K562 (cell line): ENCODE measurements around the gene UGT8. TPM values are rescaled to one million over a fixed set of nuclear protein-coding genes. Genes with fewer than 3 reads are reported as not detected.

Experiments used
- ATF1 ChIP-seq, 2 experiments: fragments of 450-650 bp in 1 of 2; IDR thresholded peaks; 2 replicates each; pipeline ENCODE4 v1.6.1; 2016; ENCODE audit warnings: missing compliant biosample characterization in 1 of 2, missing genetic modification characterization in 1 of 2
- BHLHE40 ChIP-seq: IDR thresholded peaks from 2 replicates; pipeline ENCODE4 v1.6.1; 2011; ENCODE audit warnings: low read length, improper control_type of control experiment
- CTBP1 ChIP-seq: fragments of 450-650 bp; IDR thresholded peaks from 2 replicates; pipeline ENCODE4 v1.6.1; 2016; ENCODE audit warnings: borderline replicate concordance
- E2F6 ChIP-seq, 2 experiments: IDR thresholded peaks; 2 replicates each; pipeline ENCODE4 v1.6.1; 2011; ENCODE audit warnings: borderline replicate concordance in 1 of 2, control low read depth in 1 of 2, low read depth in 1 of 2, low read length in 1 of 2, mild to moderate bottlenecking in 1 of 2, mixed read lengths in 1 of 2, moderate library complexity in 1 of 2; ENCODE audit not compliant: insufficient read depth in 1 of 2, insufficient read length in 1 of 2, poor library complexity in 1 of 2, severe bottlenecking in 1 of 2; ENCODE audit errors: extremely low read depth in 1 of 2
- MAFG ChIP-seq: fragments of 450-650 bp; conservative IDR thresholded peaks from 2 replicates; pipeline ENCODE4 v1.6.1; 2016; ENCODE audit warnings: missing genetic modification characterization, missing compliant biosample characterization
- MAZ ChIP-seq, 2 experiments: fragments of 450-650 bp in 1 of 2; sonication (generic) in 1 of 2; formaldehyde crosslinking; IDR thresholded peaks in 1 of 2; conservative IDR thresholded peaks in 1 of 2; 2 replicates each; pipeline versions ENCODE4 v1.4.0 to v1.5.0; 2020; ENCODE audit warnings: mild to moderate bottlenecking in 1 of 2, missing genetic modification reagents in 1 of 2
- NRF1 ChIP-seq, 2 experiments: fragments of 450-650 bp; IDR thresholded peaks in 1 of 2; conservative IDR thresholded peaks in 1 of 2; 2 replicates each; pipeline ENCODE4 v1.6.1; 2014; ENCODE audit warnings: mild to moderate bottlenecking in 2 of 2
- POLR2A ChIP-seq: fragments of 450-650 bp; conservative IDR thresholded peaks from 2 replicates; pipeline ENCODE4 v1.6.1; 2016
- POLR2G ChIP-seq: fragments of 200-400 bp; formaldehyde crosslinking; IDR thresholded peaks from 2 replicates; pipeline ENCODE4 v1.6.1; 2017; ENCODE audit warnings: low read depth, mild to moderate bottlenecking, antibody characterized with exemption, low read length, moderate library complexity
- RBFOX2 ChIP-seq: fragments of 200-400 bp; formaldehyde crosslinking; IDR thresholded peaks from 2 replicates; pipeline ENCODE4 v1.6.1; 2017; ENCODE audit warnings: low read depth, mild to moderate bottlenecking, low read length, moderate library complexity
- TAF9B ChIP-seq: fragments of 450-650 bp; IDR thresholded peaks from 2 replicates; pipeline ENCODE4 v1.6.1; 2018; ENCODE audit warnings: mild to moderate bottlenecking; ENCODE audit not compliant: partially characterized antibody
- USF1 ChIP-seq: sonication (generic); formaldehyde crosslinking; IDR thresholded peaks from 2 replicates; pipeline ENCODE4 v1.9.0; 2022; ENCODE audit warnings: mild to moderate bottlenecking, missing genetic modification reagents
- ZBTB5 ChIP-seq: fragments of 450-650 bp; IDR thresholded peaks from 2 replicates; pipeline ENCODE4 v1.6.1; 2017; ENCODE audit warnings: antibody characterized with exemption
- polyA plus RNA-seq, 8 experiments: library from polyadenylated mRNA; depleted of rRNA in 4 of 8; stranded (reverse) in 5 of 8; unstranded in 3 of 8; fragments of >200 nt; fragmentation: Nextera tagmentation in 2 of 8; fragmentation: Illumina TruSeq in 1 of 8; extraction: Ambion mirVana in 2 of 8; extraction: Trizol in 1 of 8; gene quantifications; 2 replicates each; pipeline versions ENCODE4 v1.2.1 to v1.2.3, GENCODE V29; 2011 to 2014; ENCODE audit warnings: inconsistent platforms in 1 of 8, missing spikeins in 1 of 8
- total RNA-seq, 7 experiments: library from RNA; depleted of rRNA in 6 of 7; stranded (reverse); fragments of >200 nt in 6 of 7; fragmentation: Illumina TruSeq in 2 of 7; extraction: Trizol in 2 of 7; gene quantifications; 2 replicates each; pipeline versions ENCODE4 v1.2.1 to v1.2.3, GENCODE V29; 2011 to 2021; ENCODE audit warnings: low replicate concordance in 1 of 7
- TF ChIP-seq, protein P1 (sequence below), 2 experiments: fragments of 450-650 bp; conservative IDR thresholded peaks; 2 replicates each; pipeline ENCODE4 v1.6.1; 2017; ENCODE audit warnings: mild to moderate bottlenecking in 2 of 2, moderate library complexity in 2 of 2

The UGT8 gene
- total and polyA plus RNA-seq, 9 of the 15 experiments (the other 6 are each of a cell fraction or from before 2014, with no cell fraction given): 3.0 to 10.7 (median 6.0) TPM

- peak; percentile 56; the same call in 1 of the 2 replicates for TF ChIP-seq ZBTB5
- TF ChIP-seq BHLHE40: peak; percentile 65; the same call in 1 of the 2 replicates
- TF ChIP-seq NRF1 (conservative IDR thresholded peaks at IDR 0.05 in 1 of 2, IDR thresholded peaks at IDR 0.05 in 1 of 2): peak; percentile 63 to 65; a peak in 3 of 4 replicates
- TF ChIP-seq TAF9B: no peak
- TF ChIP-seq POLR2A: peak; percentile 56; the same call in 1 of the 2 replicates
- peak; percentile 81 for TF ChIP-seq POLR2G
- TF ChIP-seq MAFG (tag): no peak
- TF ChIP-seq RBFOX2: peak; percentile 81
- TF ChIP-seq ATF1 (CRISPR knock-in tag; IDR thresholded peaks at IDR 0.05): no peak
- peak; percentile 23; the same call in 1 of the 2 replicates for TF ChIP-seq ATF1 (tag; IDR thresholded peaks at IDR 0.05)
- peak in 1 of 2 experiments; percentile 18; a peak in 1 of 4 replicates for TF ChIP-seq MAZ (CRISPR knock-in tag; conservative IDR thresholded peaks at IDR 0.05 in 1 of 2, IDR thresholded peaks at IDR 0.05 in 1 of 2)
- TF ChIP-seq, protein P1, sequence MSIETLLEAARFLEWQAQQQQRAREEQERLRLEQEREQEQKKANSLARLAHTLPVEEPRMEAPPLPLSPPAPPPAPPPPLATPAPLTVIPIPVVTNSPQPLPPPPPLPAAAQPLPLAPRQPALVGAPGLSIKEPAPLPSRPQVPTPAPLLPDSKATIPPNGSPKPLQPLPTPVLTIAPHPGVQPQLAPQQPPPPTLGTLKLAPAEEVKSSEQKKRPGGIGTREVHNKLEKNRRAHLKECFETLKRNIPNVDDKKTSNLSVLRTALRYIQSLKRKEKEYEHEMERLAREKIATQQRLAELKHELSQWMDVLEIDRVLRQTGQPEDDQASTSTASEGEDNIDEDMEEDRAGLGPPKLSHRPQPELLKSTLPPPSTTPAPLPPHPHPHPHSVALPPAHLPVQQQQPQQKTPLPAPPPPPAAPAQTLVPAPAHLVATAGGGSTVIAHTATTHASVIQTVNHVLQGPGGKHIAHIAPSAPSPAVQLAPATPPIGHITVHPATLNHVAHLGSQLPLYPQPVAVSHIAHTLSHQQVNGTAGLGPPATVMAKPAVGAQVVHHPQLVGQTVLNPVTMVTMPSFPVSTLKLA (conservative IDR thresholded peaks at IDR 0.05): peak in 1 of 2 experiments; percentile 54; a peak in 1 of 4 replicates
- peak; percentile 42; the same call in 1 of the 2 replicates for TF ChIP-seq CTBP1
- TF ChIP-seq E2F6 (IDR thresholded peaks at IDR 0.05; ENCODE audit: borderline replicate concordance in 1 of 2, extremely low read depth in 1 of 2, insufficient read depth in 1 of 2, insufficient read length in 1 of 2, low read depth in 1 of 2, low read length in 1 of 2, poor library complexity in 1 of 2, severe bottlenecking in 1 of 2): peak; percentile 12 to 56
- TF ChIP-seq USF1: 0 out of 2 replicates have a peak, but pooled peaks have one; percentile 14
Observed at GRCh38 chr4:114598191-114599121, at the start of gene UGT8 (continued).
